Rectal smooth muscle tissue (tissue), 1 donor: Measurements from ENCODE around the gene DAB2.

Source experiments
- H3K27ac ChIP-seq: one replicate; pipeline ENCODE4 v1.7.0; 2013; ENCODE audit warnings: low read depth, low read length, inconsistent platforms
- H3K27me3 ChIP-seq: one replicate; pipeline ENCODE4 v1.7.0; 2013; ENCODE audit warnings: low read length; ENCODE audit not compliant: control insufficient read depth, insufficient read depth
- H3K36me3 ChIP-seq: one replicate; pipeline ENCODE4 v1.7.0; 2013; ENCODE audit warnings: low read length; ENCODE audit not compliant: control insufficient read depth, insufficient read depth
- H3K4me1 ChIP-seq: one replicate; pipeline ENCODE4 v1.7.0; 2013; ENCODE audit warnings: low read length; ENCODE audit not compliant: control insufficient read depth, insufficient read depth
- H3K4me3 ChIP-seq: one replicate; pipeline ENCODE4 v1.7.0; 2013; ENCODE audit warnings: low read length
- H3K9ac ChIP-seq: one replicate; pipeline ENCODE4 v1.7.0; 2013; ENCODE audit warnings: low read length

The DAB2 gene

DNA sequence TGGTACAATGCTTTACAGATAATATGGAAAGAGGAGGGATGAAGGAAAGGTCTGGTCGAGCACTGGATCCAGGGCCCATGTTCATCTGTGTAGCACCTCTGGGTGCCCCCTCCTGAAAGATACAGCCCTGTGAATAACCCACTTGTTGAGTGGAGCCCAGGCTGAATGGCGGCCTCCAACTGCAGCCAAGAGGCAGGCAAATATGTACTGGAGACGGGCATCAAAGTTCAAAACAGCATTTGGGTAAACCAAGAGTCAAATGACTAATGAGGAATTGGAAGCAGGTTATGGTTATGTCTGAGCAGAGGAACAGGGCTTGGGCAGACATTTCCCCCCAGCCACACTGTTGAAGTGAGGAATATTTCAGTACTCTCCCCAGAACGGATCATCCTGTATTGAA lies 61.6 kb downstream of the DAB2 start:
- Histone ChIP-seq H3K4me3 (no peak overlapping the region), H3K27me3 (no peaks in the 10 kb centered on the region), H3K9ac (no peak overlapping the region), H3K36me3 (no peaks in the 10 kb centered on the region), H3K27ac (no peak overlapping the region), H3K4me1 (no peaks in the 10 kb centered on the region)

DNA sequence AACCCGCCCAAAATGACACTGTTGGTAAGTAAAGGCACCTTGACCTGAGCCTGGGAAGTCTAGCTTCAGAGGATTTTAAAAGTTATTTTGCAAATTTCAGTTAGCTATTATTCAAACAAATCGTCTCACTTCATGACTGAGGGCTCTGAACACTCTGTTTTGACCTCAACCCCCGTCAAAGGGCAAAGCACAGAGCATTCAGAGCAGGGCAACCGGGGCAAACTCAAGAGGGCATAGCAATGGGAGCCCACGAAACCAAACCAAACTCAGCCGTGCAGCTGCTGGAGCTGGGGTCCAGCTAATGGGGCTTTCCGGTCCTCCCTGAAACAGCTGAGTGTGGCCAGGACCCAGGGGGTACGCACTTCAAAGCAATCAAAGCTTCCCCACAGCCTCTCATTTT lies 62.1 kb downstream of the DAB2 start:
- no peak overlapping the region for H3K27ac ChIP-seq

DNA sequence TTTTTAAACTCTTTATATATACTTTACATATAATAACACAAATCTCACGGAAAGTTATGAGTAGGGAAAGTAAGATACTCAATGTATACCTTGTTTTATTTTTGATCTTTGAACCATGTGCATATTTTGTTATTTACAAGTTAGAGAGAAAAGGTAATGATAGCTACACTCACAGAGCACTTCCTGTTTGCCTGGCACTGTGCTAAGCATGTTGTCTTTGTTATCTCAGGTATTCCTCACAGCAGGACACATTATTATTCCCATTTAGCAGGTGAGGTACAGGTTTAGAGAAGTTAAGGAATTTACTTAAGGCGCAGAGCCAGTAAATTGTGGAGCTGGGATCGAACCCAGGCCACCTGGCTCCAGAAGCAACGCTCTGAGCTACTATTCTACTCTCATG lies 63.5 kb downstream of the DAB2 start:
- Histone ChIP-seq H3K4me3 (no peak overlapping the region), H3K27ac (no peak overlapping the region), H3K4me1 (no peaks in the 10 kb centered on the region), H3K36me3 (no peaks in the 10 kb centered on the region), H3K9ac (no peak overlapping the region), H3K27me3 (no peaks in the 10 kb centered on the region)

More for the DNA sequence above, 62.1 kb downstream of the DAB2 start:
- Histone ChIP-seq H3K4me1 (no peaks in the 10 kb centered on the region), H3K4me3 (no peak overlapping the region), H3K27me3 (no peaks in the 10 kb centered on the region), H3K9ac (no peak overlapping the region), H3K36me3 (no peaks in the 10 kb centered on the region)

DNA sequence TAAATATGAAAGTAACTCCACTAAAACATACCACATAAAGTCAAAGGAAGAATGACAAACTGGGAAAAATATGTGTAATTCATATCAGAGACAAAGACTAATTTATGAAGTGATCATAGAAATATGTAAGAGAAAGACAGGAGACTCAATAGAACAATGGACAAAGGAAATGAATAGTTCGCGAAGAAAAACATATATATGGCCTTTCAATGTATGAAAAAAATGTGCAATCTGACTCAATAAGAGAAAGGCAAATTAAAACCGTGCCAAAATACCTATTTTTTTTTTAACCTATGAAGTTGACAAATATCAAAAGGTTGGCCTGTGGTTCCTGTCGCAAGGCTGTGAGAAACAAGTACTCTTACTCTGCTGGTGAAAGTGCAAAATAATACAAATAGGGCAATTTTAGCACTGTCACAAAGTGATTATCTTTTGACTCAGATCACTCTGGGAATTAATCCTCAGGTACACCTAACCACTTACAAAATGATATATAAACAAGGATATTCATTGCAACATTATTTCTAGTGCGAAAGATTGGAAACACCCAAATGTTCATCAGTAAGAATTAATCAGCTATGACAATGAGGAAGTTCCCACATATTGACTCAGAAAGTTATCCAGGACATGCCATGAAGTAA lies 64.2 kb downstream of the DAB2 start:
- Histone ChIP-seq H3K4me1 (no peaks in the 10 kb centered on the region), H3K27me3 (no peaks in the 10 kb centered on the region), H3K9ac (no peak overlapping the region), H3K27ac (no peak overlapping the region), H3K4me3 (no peak overlapping the region), H3K36me3 (no peaks in the 10 kb centered on the region)

DNA sequence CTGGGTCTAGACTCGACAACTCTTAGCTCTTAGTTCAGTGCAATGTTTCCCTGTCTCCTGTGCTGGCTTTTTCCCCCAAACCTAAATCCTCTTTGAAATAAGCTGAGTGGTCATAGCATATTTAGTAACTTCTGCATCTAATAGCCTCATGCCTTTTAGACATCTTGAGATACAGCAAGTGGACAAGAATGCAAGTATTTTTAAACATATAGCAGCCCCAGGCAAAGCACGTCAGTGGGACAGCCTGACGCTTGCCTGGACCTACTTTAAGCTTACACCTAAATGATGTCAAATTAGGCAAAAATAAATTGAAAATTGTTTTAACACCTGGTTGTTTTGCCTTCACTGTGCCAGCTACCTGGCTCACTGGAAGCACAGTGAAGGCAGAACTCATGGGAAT lies 68.5 kb downstream of the DAB2 start:
- no peak overlapping the region for H3K27ac ChIP-seq
- no peaks in the 10 kb centered on the region for H3K4me1 ChIP-seq
- H3K4me3 ChIP-seq: no peak overlapping the region

DNA sequence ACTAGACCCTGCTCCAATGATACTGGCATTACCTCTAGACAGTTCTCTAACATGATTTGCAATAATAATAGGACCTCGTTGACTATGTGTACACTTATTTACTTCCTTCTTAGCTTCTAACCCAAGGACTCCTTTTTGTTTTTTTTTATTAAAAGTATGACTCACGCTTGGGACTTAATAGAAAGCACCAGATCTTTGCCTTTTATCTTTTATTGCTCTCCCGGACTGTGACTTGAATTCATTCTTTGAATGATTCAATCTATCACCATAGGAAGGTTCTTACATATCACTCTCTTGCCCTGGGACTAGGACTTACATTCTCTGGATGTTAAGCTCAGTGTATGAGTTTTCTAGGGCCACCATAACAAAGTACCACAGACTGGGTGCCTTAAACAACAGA lies 69.5 kb downstream of the DAB2 start:
- Histone ChIP-seq H3K9ac (no peak overlapping the region), H3K27me3 (no peaks in the 10 kb centered on the region), H3K36me3 (no peaks in the 10 kb centered on the region), H3K4me1 (no peaks in the 10 kb centered on the region), H3K4me3 (no peak overlapping the region), H3K27ac (no peak overlapping the region)

More for the DNA sequence above, 68.5 kb downstream of the DAB2 start:
- Histone ChIP-seq H3K9ac (no peak overlapping the region), H3K27me3 (no peaks in the 10 kb centered on the region), H3K36me3 (no peaks in the 10 kb centered on the region)

DNA sequence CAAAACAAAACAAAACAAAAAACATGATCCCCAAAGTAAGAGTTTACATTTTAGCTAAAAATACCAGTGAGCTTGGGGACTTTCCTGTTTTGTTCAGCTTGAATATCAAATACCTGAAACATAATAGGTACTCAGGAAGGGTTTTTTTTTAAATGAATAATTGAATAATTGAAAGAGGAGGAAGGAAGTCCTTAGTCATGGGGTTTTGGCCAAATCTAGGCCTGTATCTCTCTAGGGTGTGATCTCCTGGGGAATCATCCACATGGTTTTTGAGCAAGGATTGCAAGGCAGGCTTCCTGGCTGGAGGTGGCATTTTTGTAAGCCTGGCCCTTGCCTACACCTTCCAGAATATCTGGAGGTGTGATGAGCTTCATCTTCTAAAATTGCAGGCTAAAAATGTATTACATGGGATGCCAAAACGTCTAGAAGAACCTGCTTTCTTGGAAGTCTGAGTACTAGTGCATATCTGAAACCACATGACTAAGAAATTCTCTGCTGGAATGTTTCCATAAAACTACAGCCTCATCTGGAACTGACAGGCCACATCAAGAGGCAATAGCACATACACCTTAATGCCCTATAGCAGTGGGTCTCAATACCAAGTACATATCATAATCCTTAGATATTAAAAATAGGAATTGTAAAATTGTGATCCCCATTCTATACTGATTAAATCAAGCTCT lies 70.9 kb downstream of the DAB2 start:
- Histone ChIP-seq H3K9ac (no peak overlapping the region), H3K36me3 (no peaks in the 10 kb centered on the region), H3K4me1 (no peaks in the 10 kb centered on the region), H3K27me3 (no peaks in the 10 kb centered on the region), H3K27ac (no peak overlapping the region), H3K4me3 (no peak overlapping the region)

DNA sequence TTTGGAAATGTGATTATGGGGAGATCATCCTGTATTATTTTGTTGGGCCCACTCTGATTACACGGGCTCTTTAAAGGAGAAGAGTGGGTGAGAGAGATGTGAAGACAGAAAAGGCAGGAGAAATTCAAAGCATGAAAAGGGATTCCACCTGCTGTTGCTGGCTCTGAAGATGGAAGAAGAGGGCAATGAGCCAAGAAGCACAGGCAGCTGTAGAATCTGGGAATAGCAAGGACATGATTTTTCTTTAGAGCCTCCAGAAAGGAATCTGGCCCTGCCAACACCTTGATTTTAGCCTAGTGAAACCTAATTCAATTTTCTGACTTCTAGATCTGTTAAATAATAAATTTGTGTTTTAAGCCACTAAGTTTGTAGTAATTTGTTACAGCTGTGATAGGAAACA lies 71.8 kb downstream of the DAB2 start:
- Histone ChIP-seq H3K27me3 (no peaks in the 10 kb centered on the region), H3K27ac (no peak overlapping the region)

DNA sequence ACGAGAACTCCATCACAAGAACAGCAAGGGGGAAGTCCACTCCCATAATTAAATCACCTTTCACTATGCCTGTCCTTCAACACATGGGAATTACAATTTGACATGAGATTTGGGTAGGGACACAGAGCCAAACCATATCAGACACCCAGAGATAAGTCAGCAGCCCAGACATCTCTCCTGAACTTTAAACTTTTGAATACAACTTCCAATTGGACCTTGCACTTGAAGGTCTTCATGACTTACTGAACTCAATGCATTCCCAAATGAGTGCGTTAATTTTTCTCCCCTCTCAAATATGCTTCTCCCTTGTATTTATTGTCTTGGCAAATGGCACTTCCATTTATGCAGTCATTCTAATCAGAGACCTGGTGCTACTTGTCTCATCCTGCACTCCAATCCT lies 72.6 kb downstream of the DAB2 start:
- H3K4me3 ChIP-seq: no peak overlapping the region
- H3K9ac ChIP-seq: no peak overlapping the region
- H3K27ac ChIP-seq: no peak overlapping the region
- H3K4me1 ChIP-seq: no peaks in the 10 kb centered on the region
- no peaks in the 10 kb centered on the region for H3K36me3 ChIP-seq
- no peaks in the 10 kb centered on the region for H3K27me3 ChIP-seq

More for the DNA sequence above, 71.8 kb downstream of the DAB2 start:
- no peak overlapping the region for H3K9ac ChIP-seq
- H3K4me3 ChIP-seq: no peak overlapping the region
- H3K4me1 ChIP-seq: no peaks in the 10 kb centered on the region
- no peaks in the 10 kb centered on the region for H3K36me3 ChIP-seq

DNA sequence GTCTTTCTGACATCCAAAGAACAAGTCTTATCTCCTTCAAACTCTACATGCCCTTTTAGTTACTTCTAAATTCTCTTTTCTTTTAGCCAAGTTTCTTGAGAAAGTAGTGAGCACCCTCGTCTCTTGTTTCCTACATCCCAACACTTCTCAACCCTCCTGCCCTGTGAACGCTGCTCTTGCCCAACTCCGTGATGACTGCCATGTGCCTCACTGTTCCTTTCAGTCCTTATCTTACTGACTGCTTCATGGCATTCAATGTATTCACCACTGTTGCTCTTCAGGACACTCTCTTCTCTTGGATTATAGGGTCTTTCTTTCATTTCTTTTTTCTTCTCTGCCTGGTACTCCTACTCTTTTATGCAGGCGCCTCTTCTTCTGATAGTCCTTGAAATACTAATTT lies 75.3 kb downstream of the DAB2 start:
- Histone ChIP-seq H3K27me3 (no peaks in the 10 kb centered on the region), H3K27ac (no peak overlapping the region), H3K36me3 (no peaks in the 10 kb centered on the region), H3K4me1 (no peaks in the 10 kb centered on the region), H3K9ac (no peak overlapping the region), H3K4me3 (no peak overlapping the region)

DNA sequence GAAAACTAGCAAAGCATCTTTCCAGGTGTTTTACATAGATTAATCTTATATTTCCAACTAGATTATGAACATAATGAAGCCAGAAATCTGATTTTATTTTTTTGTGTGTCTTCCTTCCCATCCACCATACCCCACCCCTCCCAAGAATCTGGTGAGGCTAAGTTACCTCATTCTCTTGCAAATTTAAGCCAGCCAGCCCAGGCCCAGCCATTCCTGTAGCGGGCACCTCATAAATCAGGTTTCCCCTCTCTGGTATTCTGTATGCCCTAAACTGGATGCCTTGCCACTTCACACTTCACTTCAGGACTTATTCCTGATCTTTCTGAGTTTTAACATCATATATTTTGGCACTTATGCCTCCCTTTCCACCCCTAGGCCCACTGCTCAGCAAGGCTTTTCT lies 82.3 kb downstream of the DAB2 start:
- Histone ChIP-seq H3K36me3 (no peaks in the 10 kb centered on the region), H3K4me3 (no peak overlapping the region), H3K4me1 (no peaks in the 10 kb centered on the region), H3K27ac (no peak overlapping the region), H3K27me3 (no peaks in the 10 kb centered on the region), H3K9ac (no peak overlapping the region)

DNA sequence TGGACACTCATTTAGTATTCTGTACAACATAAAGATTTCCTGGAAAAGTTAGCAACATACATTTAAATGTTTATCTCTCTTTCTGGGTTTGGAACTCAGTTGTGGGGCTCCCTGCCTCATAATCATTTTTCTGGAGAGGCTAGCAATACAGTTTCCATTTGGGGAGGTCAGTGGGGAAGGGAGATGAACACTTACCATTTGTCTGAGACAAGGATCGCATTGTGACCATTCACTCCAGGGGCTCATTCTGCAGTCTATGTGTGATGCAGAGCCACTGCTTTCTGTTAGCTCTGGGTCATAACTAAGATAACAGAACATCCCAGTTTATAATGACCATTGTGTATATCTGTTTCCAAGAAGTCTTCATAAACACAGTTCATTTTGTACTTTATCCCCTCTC lies 82.9 kb downstream of the DAB2 start:
- no peak overlapping the region for H3K27ac ChIP-seq
- no peaks in the 10 kb centered on the region for H3K27me3 ChIP-seq
- H3K4me3 ChIP-seq: no peak overlapping the region
- no peaks in the 10 kb centered on the region for H3K36me3 ChIP-seq
- H3K4me1 ChIP-seq: no peaks in the 10 kb centered on the region
- H3K9ac ChIP-seq: no peak overlapping the region

DNA sequence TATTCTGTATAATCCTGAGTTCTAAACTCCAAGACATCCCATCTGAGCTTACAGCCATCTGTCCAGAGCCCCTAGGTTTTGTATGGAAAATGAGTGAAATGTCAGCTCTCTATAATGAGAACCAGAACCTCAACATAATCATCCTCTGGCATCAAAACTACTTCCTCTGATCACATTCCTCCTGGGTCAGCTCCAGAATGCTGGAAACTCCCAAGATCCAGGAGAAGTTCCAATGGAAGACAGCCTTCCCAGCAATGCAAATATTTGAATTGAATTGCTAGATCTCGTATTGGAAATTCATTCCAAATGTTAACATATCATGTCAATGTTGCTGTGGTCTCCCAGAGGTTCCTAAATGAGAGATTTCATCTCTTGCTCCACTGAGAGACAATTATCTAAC lies 84.3 kb downstream of the DAB2 start:
- Histone ChIP-seq H3K27me3 (no peaks in the 10 kb centered on the region), H3K27ac (no peak overlapping the region), H3K4me3 (no peak overlapping the region), H3K36me3 (no peaks in the 10 kb centered on the region), H3K4me1 (no peaks in the 10 kb centered on the region), H3K9ac (no peak overlapping the region)
